Parathyroid adenoma (tissue), 2 donors: Measurements from ENCODE around the gene TNFSF12.
"Not testable (repeated sequence)": the region's sequence is repeated elsewhere in the genome, so short reads cannot be mapped to it uniquely, and the experiment has no call there.

Source experiments
- H2AFZ ChIP-seq: fragments of 300-600 bp; sonication (generic); one replicate; pipeline ENCODE4 v1.7.0; 2017; ENCODE audit warnings: antibody characterized with exemption, mild to moderate bottlenecking
- H3K27ac ChIP-seq: fragments of 300-600 bp; sonication (generic); one replicate; pipeline ENCODE4 v1.7.0; 2017
- H3K27me3 ChIP-seq: fragments of 300-600 bp; sonication (generic); one replicate; pipeline ENCODE4 v1.7.0; 2017; ENCODE audit warnings: low read length; ENCODE audit not compliant: control insufficient read depth, insufficient read depth
- H3K36me3 ChIP-seq: fragments of 300-600 bp; sonication (generic); one replicate; pipeline ENCODE4 v1.7.0; 2017; ENCODE audit warnings: low read length; ENCODE audit not compliant: control insufficient read depth, insufficient read depth
- H3K4me1 ChIP-seq: fragments of 300-600 bp; sonication (generic); one replicate; pipeline ENCODE4 v1.7.0; 2017; ENCODE audit warnings: control low read depth
- H3K4me2 ChIP-seq: fragments of 300-600 bp; sonication (generic); one replicate; pipeline ENCODE4 v1.7.0; 2017; ENCODE audit warnings: low read length
- H3K4me3 ChIP-seq: fragments of 300-600 bp; sonication (generic); one replicate; pipeline ENCODE4 v1.7.0; 2017; ENCODE audit warnings: low read depth, low read length
- H3K79me2 ChIP-seq: fragments of 300-600 bp; sonication (generic); one replicate; pipeline ENCODE4 v1.7.0; 2017; ENCODE audit warnings: control low read depth
- H3K9ac ChIP-seq: fragments of 300-600 bp; sonication (generic); one replicate; pipeline ENCODE4 v1.7.0; 2017; ENCODE audit warnings: mild to moderate bottlenecking
- H3K9me3 ChIP-seq: fragments of 300-600 bp; sonication (generic); one replicate; pipeline ENCODE4 v1.7.0; 2017; ENCODE audit warnings: low read length; ENCODE audit not compliant: control insufficient read depth
- TF ChIP-seq, protein P1 (sequence below): fragments of 300-600 bp; sonication (generic); IDR thresholded peaks from one replicate; pipeline ENCODE4 v1.7.0; 2017; ENCODE audit warnings: antibody characterized with exemption, mild to moderate bottlenecking
- donor health status: primary hyperparathyroidism.

TNFSF12 gene

GRCh38 chr17:7591596-7591995 lies 42.7 kb downstream of the TNFSF12 start:
- Histone ChIP-seq H3K9me3 (no peaks in the 10 kb centered on the region), H3K36me3 (no peaks in the 10 kb centered on the region), H3K27ac (no peak overlapping the region), H2AFZ (no peak overlapping the region), H3K4me1 (peaks cover 4% of the 10 kb centered on the region), H3K79me2 (no peaks in the 10 kb centered on the region), H3K9ac (no peak overlapping the region), H3K4me3 (no peak overlapping the region), H3K27me3 (no peaks in the 10 kb centered on the region), H3K4me2 (no peak overlapping the region)
- TF ChIP-seq, protein P1, sequence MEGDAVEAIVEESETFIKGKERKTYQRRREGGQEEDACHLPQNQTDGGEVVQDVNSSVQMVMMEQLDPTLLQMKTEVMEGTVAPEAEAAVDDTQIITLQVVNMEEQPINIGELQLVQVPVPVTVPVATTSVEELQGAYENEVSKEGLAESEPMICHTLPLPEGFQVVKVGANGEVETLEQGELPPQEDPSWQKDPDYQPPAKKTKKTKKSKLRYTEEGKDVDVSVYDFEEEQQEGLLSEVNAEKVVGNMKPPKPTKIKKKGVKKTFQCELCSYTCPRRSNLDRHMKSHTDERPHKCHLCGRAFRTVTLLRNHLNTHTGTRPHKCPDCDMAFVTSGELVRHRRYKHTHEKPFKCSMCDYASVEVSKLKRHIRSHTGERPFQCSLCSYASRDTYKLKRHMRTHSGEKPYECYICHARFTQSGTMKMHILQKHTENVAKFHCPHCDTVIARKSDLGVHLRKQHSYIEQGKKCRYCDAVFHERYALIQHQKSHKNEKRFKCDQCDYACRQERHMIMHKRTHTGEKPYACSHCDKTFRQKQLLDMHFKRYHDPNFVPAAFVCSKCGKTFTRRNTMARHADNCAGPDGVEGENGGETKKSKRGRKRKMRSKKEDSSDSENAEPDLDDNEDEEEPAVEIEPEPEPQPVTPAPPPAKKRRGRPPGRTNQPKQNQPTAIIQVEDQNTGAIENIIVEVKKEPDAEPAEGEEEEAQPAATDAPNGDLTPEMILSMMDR, result no peak

DNA sequence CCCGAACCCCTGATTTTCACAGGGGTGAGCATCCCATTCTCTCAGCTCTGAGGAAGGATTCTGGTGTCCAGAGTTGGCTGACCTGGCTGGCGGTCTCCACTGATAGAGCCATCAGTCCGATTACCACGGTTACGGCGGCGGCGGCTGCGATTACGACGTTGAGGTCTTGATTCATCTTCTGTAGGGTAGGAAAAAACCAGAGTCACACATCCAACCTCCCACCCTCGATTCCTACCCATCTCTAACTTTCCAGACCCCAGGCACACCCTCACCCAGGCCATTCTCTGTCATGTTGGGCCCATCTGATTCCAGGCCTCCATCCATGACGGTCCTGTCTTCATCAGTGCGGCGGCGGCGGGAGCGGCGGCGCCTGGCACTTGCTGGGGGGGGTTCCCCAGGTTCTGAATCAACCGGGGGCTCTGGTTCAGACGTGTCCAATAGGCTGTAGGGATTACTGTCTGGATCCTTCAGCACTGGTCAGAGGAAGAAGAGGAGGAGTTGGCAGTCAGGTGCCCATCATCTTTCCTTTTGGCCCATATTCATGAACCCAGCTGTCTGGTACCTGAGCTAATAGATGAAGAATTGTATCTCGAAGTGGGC lies 43.7 kb downstream of the TNFSF12 start:
- Histone ChIP-seq H3K4me1 (peaks cover 4% of the 10 kb centered on the region), H3K27me3 (no peaks in the 10 kb centered on the region), H3K4me3 (no peak overlapping the region), H3K79me2 (no peaks in the 10 kb centered on the region), H2AFZ (no peak overlapping the region), H3K4me2 (no peak overlapping the region), H3K9me3 (no peaks in the 10 kb centered on the region), H3K27ac (no peak overlapping the region), H3K36me3 (no peaks in the 10 kb centered on the region), H3K9ac (no peak overlapping the region)
- TF ChIP-seq, protein P1, result no peak

DNA sequence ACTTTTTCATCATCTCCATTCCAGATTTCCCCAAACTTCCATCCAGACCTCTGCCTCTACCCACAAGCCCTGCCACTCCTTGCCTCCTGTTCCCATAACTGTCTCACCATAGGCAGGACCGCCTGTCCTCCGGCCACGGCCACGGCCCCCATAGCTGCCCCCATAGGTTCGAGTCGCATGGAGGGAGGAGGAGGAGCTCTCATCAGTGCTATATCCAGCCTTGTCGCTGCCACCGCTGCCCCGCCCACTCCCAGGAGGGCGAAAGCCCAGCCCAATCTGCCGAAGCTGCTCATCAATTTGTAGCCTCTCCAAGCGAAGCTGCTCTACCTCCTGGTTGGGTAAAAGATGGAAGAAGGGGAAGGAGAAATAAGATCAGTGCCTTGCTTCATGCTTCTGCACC lies 44.4 kb downstream of the TNFSF12 start:
- H3K9me3 ChIP-seq, result no peaks in the 10 kb centered on the region
- H3K4me3 ChIP-seq, result no peak overlapping the region
- no peaks in the 10 kb centered on the region for H3K36me3 ChIP-seq

GRCh38 chr17:7597561-7597960 lies 48.7 kb downstream of the TNFSF12 start:
- H3K4me1 ChIP-seq, H3K9me3 ChIP-seq, H3K4me2 ChIP-seq, H3K36me3 ChIP-seq, H3K79me2 ChIP-seq, H2AFZ ChIP-seq, H3K9ac ChIP-seq, H3K27me3 ChIP-seq, H3K27ac ChIP-seq, H3K4me3 ChIP-seq: not testable (repeated sequence)

More for the DNA sequence above, 44.4 kb downstream of the TNFSF12 start:
- no peak overlapping the region for H2AFZ ChIP-seq
- no peaks in the 10 kb centered on the region for H3K79me2 ChIP-seq
- no peaks in the 10 kb centered on the region for H3K27me3 ChIP-seq
- no peak overlapping the region for H3K4me2 ChIP-seq
- no peak overlapping the region for H3K9ac ChIP-seq
- H3K27ac ChIP-seq, result no peak overlapping the region
- TF ChIP-seq, protein P1, result no peak
- H3K4me1 ChIP-seq, result peaks cover 4% of the 10 kb centered on the region

DNA sequence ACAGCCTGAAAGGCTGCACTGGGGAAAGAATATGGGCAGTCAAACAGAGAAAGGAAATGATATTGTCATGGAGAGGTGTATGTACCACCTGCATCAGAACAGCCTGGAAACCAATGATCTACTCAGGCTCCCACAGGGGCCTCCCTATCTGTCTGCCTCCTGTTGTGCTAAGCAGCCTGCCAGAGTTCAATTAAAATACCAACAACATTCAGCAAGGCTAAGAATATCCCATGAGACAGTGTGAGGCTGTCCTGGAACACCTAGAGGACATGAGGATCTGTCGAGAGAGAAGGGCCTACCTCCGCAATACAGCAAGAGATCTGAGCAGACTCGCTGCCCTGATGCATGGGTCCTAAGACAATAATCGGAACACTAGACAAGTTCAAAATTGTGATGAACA lies 57.4 kb downstream of the TNFSF12 start:
- Histone ChIP-seq H3K4me2 (no peak overlapping the region), H3K9ac (no peak overlapping the region), H3K27ac (no peak overlapping the region), H3K9me3 (no peaks in the 10 kb centered on the region), H3K4me3 (no peak overlapping the region), H3K36me3 (no peaks in the 10 kb centered on the region), H3K4me1 (no peaks in the 10 kb centered on the region), H2AFZ (no peak overlapping the region), H3K79me2 (peaks cover 30% of the 10 kb centered on the region), H3K27me3 (no peaks in the 10 kb centered on the region)
- TF ChIP-seq, protein P1, result no peak
